Astrocyte (in vitro differentiated cells and primary cell): Measurements from ENCODE around the gene MICALL2.

Experiments used
- CTCF ChIP-seq: IDR thresholded peaks from 2 replicates; pipeline ENCODE4 v1.5.1; 2011; ENCODE audit warnings: low read depth, mild to moderate bottlenecking, inconsistent platforms, low read length, moderate library complexity; ENCODE audit not compliant: insufficient read depth
- EZH2 ChIP-seq: IDR thresholded peaks from 2 replicates; pipeline ENCODE4 v1.6.1; 2012; ENCODE audit warnings: mild to moderate bottlenecking, low read length, inconsistent platforms; ENCODE audit not compliant: insufficient read depth

- no peak for TF ChIP-seq CTCF
- no peak for TF ChIP-seq EZH2
Observed at GRCh38 chr7:1479287-1479686, 20.0 kb upstream of the MICALL2 start.
